NCI-H2227 (cell line): ENCODE results near the gene ANGPTL8.

Experiments
- DNase-seq: peaks from one replicate; lab custom pipeline; 2025; ENCODE audit not compliant: unreplicated experiment; lab: John Stamatoyannopoulos, UW

ANGPTL8 gene

GRCh38 chr19:11260996-11261395, 21.6 kb downstream of the ANGPTL8 start:
- DNase-seq = no peak

- DNase-seq = peak; percentile 6
Observed at GRCh38 chr19:11261431-11261970, 22.1 kb downstream of the ANGPTL8 start.

DNA sequence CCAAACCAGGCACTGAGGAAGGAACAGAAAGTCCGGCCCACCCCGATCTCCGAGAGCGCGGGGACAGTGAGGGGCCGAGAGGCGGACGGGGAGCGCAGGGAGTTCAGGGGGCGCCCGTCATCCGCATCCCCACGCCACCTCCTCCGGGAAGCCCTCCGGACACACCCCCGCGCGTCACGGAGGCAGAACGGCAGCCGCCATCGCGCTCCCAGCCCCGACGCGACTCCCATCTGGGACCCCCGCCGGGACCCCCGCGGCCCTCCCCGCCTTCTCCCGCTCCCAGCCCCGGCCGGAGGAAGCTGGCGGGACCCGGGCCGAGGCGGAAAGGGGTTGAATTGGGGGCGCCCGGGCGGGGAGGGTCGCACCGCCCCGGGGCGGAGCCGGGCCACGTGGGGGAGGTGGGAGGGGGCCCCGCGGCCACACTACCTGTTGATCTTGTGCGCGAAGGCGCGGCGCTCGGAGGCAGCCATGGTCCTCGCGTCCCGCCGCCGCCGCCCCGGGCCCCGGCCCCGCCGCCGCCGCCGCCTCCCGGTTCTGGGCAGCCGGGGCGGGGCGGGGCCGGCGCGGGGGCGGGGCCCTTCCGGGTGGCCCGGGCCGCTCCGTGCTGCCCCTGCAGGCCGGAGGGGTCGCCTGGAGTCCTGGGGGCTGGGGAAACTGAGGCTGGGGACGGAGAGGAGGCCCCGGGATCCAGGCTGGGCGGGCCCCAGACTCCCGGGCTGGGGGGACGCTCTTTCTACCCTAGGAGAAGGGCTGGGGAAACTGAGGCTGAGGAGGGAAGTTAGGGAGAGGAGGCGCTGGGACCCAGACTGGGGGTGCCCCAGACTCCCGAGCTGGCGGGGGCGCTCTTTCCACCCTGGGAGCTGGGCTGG, 22.8 kb downstream of the ANGPTL8 start, which contains the start of gene DOCK6:
DOCK6 (minus strand) TSS at position 554 of the 869 bp plus-strand sequence; CDS start at position 470, 84 bp downstream.
- no peak for DNase-seq

DNA sequence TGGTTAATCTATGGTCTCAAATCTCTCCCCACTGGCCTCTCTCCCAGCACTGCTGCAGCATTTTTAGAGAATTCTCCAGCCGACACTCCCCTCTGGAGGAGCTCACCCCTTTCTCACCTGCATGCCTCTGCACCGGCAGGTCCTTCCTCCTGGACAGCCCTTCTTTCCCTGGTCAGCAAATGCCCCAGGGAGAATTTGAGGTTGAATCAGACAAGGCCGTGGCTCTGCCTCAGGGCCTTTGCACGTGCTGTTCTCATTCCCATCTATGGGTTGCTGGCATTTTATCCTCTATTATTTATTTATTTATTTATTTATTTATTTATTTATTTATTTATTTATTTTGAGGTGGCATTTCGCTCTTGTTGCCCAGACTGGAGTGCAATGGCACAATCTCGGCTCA, 24.3 kb downstream of the ANGPTL8 start:
- no peak for DNase-seq

DNA sequence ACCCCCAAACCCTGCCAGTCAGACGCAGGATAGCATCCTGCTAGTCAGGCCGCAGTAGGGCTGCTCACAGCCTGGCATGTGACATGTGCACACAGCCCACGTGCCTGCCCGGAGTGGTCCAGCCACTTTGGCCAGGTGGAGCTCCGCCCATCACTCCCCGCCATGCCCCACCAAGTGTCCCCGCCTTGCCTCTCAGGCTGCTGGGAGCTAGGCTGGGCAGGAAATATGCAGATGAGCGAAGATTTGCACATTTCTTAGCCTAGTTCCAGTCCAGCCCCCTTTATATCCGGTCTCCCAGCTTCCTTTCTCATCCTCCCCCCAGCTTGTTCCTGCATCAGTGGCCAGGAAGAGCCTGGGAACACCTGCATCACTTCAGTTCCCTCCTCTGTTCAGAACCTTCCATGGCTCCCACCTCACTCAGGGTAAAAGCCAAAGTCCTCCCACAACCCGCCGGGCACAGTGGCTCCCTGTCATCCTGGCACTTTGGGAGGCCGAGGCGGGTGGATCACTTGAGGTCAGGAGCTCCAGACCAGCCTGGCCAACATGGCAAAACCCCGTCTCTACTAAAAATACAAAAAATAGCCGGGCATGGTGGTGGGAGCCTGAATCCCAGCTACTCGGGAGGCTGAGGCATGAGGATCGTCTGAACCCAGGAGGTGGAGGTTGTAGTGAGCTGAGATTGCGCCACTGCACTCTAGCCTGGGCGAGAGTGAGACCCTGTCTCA, 25.2 kb downstream of the ANGPTL8 start:
- no peak for DNase-seq

DNA sequence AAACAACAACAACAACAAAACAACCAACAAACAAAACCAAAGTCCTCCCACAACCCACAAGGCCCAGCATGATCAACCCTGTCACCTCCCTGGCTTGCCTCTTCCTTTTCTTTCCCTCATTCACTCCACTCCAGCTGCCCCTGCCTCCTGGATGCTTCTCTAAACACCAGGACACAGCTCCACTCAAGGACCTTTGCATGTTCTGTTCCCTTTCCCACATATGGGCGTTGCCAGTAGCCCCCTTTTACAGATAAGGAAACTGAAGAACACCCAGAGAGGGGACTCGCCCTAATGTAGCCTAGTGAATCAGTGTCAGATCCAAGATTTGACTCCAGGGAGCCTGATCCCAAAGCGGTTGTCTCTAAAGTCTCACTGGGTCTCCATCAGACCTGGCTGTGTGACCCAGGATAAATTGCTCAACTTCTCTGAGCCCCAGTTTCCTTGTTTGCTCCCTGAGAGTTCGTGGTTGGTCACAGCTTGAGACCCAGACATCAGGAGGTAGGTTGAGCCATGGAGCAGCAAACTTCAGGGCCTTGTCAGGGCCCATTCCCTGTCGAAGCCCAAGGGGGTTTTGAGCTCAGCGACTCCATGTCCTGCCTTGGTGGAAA, 25.9 kb downstream of the ANGPTL8 start:
- no peak for DNase-seq

DNA sequence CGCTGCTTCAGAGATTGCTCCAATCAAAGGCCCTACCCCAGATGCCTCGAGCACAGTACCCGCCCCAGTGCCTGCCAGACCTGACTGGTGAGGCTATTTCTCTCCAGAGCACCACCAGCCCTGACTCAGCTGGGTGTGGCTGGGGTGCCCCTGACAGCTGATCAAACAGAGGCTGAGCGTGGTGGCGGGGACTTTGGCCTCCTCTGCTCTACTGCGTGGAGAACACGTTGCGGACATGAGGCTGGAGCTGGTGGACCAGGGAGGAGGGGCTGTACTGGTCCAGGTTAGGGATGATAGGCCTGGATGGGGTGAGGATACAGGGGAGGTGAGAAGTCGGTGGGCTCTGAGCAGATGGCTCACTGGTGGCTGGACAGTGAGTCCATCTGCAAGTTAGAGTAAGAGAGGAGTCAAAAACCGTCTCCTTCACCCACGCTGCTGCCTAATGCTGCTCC, 26.4 kb downstream of the ANGPTL8 start:
- DNase-seq = no peak

DNA sequence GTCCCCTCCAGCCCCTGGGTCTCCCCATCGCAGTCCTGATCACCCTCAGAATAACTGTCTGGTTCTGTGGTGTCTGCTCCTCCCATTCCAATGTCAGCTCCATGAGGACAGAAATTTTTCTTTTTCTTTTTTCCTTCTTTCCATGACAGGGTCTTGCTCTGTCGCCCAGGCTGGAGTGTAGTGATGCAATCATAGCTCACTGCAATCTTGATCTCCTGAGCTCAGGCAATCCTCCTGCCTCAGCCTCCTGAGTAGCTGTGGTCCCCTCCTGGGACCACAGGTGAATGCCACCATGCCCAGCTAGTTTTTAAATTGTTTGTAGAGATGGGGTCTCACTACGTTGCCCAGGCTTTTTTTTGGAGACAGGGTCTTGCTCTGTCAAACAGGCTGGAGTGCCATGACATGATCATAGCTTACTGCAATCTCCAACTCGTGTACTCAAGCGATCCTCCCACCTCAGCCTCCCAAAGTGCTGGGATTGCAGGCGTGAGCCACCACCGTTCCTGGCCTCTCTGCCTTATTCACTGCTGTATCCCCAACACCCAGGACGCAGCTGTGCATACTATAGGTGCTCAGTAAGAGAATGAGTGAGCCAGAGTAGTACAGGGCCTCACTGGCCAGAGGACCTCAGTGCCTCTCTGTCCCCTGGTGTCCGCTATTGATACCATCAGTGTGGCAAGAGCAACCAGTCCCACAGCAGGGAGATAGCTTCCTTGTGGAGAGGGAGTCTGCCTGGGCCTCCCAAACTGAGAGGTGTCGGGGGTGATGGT, 28.1 kb downstream of the ANGPTL8 start:
- no peak for DNase-seq

GRCh38 chr19:11268783-11269267, 29.4 kb downstream of the ANGPTL8 start:
- no peak for DNase-seq

GRCh38 chr19:11269408-11269807, 30.0 kb downstream of the ANGPTL8 start:
- no peak for DNase-seq

- DNase-seq = no peak
Observed at GRCh38 chr19:11273296-11273695, 33.9 kb downstream of the ANGPTL8 start.

DNA sequence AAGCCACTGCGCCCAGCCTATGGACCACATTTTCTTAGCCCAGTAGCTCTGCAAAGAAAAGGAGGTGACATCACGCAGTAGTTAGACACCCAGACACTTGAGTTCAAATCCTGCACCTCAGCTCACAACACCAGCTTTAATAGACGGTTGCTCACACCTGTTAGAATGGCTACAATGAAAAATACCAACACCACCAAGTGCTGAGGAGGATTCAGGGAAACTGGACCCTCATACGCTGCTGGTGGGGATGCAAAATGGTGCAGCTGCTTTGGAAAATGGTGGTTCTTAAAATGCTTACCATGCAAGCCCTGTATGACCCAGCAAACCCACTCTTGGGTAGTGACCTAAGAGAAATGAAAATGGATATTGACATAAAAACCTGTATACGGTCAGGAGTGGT, 34.6 kb downstream of the ANGPTL8 start:
- DNase-seq = no peak

GRCh38 chr19:11274533-11275086, 35.2 kb downstream of the ANGPTL8 start:
- DNase-seq = no peak

GRCh38 chr19:11278670-11279069, 39.3 kb downstream of the ANGPTL8 start:
- no peak for DNase-seq

DNA sequence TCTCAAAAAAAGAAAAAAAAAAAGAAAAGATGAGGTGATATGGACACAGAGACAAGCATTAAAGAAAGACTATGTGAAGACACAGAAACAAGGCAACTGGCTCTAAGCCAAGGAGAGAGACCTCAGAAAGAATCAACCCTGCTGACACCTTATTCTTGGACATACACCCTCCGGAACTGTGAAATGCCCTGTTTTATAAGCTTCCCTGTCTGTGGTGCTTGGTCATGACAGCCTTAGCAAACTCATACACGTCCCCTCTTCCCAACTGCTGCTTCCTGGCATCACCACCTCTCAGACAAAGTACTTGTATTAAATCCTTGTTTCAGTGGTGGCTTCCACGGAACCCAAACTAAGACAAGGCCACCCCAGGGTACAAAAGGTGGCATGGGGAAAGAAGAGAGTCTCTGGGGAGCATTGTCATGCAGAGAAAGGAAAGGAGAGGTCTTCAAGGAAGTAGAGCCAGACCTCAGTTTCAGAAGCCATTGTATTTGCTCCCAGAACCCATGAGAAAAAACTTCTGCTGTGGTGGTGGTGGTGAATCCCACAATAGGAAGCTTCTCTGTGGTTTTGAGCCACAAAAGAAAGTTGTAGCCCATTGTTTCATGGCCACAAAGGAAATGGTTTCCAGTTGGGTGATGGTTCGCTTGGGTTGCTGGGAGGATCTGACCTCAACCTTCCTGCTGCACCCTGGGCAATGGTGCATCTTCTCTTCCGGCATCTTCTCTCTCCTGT, 40.3 kb downstream of the ANGPTL8 start:
- peak; percentile 12 for DNase-seq

GRCh38 chr19:11281356-11282049, 42.1 kb downstream of the ANGPTL8 start:
- DNase-seq = no peak

DNA sequence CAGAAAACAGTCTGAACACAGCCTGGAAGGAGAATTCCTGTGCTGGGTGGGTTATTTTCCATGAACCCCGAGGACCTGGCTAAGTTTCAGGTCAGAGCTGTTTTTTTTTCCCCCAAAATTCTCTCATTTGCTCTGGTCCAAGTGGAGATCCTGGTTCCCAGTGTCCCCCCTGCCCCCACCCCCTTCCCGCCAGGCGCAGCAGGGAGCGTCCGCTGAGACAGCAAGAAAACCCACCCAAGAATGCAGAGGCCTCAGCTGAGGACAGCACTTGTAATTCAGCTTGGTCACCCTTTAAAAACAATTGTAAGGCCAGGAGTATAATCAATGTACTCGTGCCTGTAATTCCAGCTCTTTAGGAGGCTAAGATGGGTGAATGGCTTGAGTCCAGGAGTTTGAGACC, 45.1 kb downstream of the ANGPTL8 start:
- no peak for DNase-seq

- no peak for DNase-seq
Observed at GRCh38 chr19:11286312-11286974, 47.0 kb downstream of the ANGPTL8 start.
